HAP-1 (cell line): ENCODE measurements around the gene C2orf78.
A peak's percentile ranks its signal among the peaks of the same experiment; 100 is the strongest.
"Not testable (repeated sequence)": the region's sequence is repeated elsewhere in the genome, so short reads cannot be mapped to it uniquely, and the experiment has no call there.

ENCODE experiments used
- DNase-seq, 2 experiments: peaks; one replicate each; pipeline ENCODE4 v3.0.0-alpha.2; 2016 to 2020; ENCODE audit warnings: low spot score in 2 of 2
- H3K27me3 ChIP-seq: fragments of 250-450 bp; sonication (Bioruptor Pico); 2 replicates; pipeline ENCODE4 v1.5.1; 2020; ENCODE audit warnings: low read depth, mild to moderate bottlenecking, moderate library complexity
- H3K36me3 ChIP-seq: fragments of 250-450 bp; sonication (Bioruptor Pico); replicated peaks from 2 replicates; pipeline ENCODE4 v1.5.1; 2020; ENCODE audit warnings: mild to moderate bottlenecking
- H3K4me1 ChIP-seq: fragments of 250-450 bp; sonication (Bioruptor Pico); 2 replicates; pipeline ENCODE4 v1.5.1; 2020; ENCODE audit warnings: mild to moderate bottlenecking
- H3K4me3 ChIP-seq: fragments of 250-450 bp; sonication (Bioruptor Pico); 2 replicates; pipeline ENCODE4 v1.5.1; 2020; ENCODE audit warnings: mild to moderate bottlenecking, moderate library complexity
- H3K9me3 ChIP-seq: fragments of 250-450 bp; sonication (Bioruptor Pico); 2 replicates; pipeline ENCODE4 v1.5.1; 2020; ENCODE audit warnings: mild to moderate bottlenecking, moderate library complexity
- in situ Hi-C: fragments of 300-500 bp; cut with MboI; formaldehyde crosslinking; loops from 3 replicates; pipeline ENCODE4 v1.14.3; 2020; ENCODE audit warnings: low sequenced_read_pairs, inconsistent platforms, mixed read lengths

The C2orf78 gene

DNA sequence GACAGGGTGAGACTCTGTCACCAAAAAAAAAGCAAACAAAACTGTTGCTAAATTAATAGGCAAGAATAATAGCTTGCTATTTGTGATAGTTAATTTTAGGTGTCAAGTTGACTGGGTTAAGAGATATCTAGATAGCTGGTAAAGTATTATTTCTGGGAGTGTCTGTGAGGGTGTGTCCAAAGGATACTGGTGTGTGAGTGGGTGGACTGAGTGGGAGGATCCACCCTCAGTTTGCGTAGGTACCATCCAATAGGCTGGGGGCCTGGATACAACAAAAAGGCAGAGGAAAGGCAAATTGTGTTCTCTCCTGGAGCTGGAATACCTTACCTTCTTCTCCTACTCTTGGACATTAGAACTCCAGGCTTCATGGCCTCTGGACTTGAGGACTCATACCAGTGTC, 19.0 kb upstream of the C2orf78 start:
- DNase-seq, result no peak
- H3K9me3 ChIP-seq, result no peaks in the 10 kb centered on the region
- peaks cover 50% of the 10 kb centered on the region for H3K36me3 ChIP-seq
- no peaks in the 10 kb centered on the region for H3K4me1 ChIP-seq
- no peaks in the 10 kb centered on the region for H3K27me3 ChIP-seq
- in situ Hi-C loops, result no loop called here
- no peak overlapping the region for H3K4me3 ChIP-seq

GRCh38 chr2:73766349-73766748, 17.6 kb upstream of the C2orf78 start:
- Histone ChIP-seq H3K4me3 (no peak overlapping the region), H3K36me3 (peaks cover 47% of the 10 kb centered on the region), H3K27me3 (no peaks in the 10 kb centered on the region), H3K4me1 (no peaks in the 10 kb centered on the region), H3K9me3 (no peaks in the 10 kb centered on the region)
- in situ Hi-C loops, result no loop called here
- DNase-seq, result no peak

DNA sequence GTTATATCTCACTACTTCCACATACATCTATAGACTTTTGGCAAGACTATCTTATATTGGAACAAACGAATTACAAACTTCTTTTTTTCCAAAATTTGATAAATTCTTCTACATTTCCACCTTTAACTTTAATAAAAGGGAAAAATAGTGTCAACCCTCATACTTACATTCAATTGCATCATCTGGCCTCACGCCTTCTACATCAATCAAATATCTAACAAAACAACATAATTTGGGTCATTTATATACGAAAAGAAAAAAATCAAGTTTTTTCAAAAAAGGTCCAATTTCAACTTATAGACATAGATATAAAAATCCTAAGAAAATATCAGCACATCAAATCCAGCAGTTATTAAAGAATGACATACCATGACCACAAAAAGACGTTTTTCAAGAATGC, 17.0 kb upstream of the C2orf78 start:
- H3K36me3 ChIP-seq, result peaks cover 47% of the 10 kb centered on the region
- no peaks in the 10 kb centered on the region for H3K9me3 ChIP-seq
- in situ Hi-C loops, result no loop called here
- H3K4me3 ChIP-seq, result no peak overlapping the region
- DNase-seq, result no peak
- no peaks in the 10 kb centered on the region for H3K27me3 ChIP-seq
- H3K4me1 ChIP-seq, result no peaks in the 10 kb centered on the region

DNA sequence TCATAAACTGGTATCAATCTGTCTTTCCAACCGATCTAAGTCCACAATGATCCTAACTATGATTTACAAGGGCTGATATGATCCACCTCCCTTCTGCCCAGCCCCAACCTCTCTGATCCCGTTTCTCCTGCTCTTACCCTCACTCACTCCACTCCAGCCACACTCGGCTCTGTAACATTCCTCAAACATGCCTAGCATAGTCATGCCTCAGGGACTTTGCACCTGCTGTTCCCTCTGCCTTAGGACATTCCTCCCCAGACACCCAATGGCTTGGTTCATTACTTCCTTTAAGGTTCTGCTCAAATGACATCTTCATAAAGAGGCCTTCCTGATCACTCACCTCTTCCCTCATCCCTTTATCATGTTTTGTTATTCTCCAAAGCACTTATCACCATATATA, 13.3 kb upstream of the C2orf78 start:
- Histone ChIP-seq H3K4me3 (no peak overlapping the region), H3K27me3 (no peaks in the 10 kb centered on the region), H3K9me3 (no peaks in the 10 kb centered on the region), H3K4me1 (no peaks in the 10 kb centered on the region), H3K36me3 (peaks cover 54% of the 10 kb centered on the region)
- no peak for DNase-seq
- in situ Hi-C loops, result no loop called here

GRCh38 chr2:73772819-73773218, 11.2 kb upstream of the C2orf78 start:
- Histone ChIP-seq H3K9me3 (no peaks in the 10 kb centered on the region), H3K4me3 (no peak overlapping the region), H3K27me3 (no peaks in the 10 kb centered on the region), H3K4me1 (no peaks in the 10 kb centered on the region), H3K36me3 (peaks cover 50% of the 10 kb centered on the region)
- DNase-seq, result no peak
- in situ Hi-C loops, result no loop called here

GRCh38 chr2:73776381-73776780, 7.6 kb upstream of the C2orf78 start:
- Histone ChIP-seq H3K4me3 (no peak overlapping the region), H3K27me3 (no peaks in the 10 kb centered on the region), H3K9me3 (no peaks in the 10 kb centered on the region), H3K4me1 (peaks cover 12% of the 10 kb centered on the region), H3K36me3 (peaks cover 35% of the 10 kb centered on the region)
- no peak for DNase-seq
- in situ Hi-C loops, result no loop called here

DNA sequence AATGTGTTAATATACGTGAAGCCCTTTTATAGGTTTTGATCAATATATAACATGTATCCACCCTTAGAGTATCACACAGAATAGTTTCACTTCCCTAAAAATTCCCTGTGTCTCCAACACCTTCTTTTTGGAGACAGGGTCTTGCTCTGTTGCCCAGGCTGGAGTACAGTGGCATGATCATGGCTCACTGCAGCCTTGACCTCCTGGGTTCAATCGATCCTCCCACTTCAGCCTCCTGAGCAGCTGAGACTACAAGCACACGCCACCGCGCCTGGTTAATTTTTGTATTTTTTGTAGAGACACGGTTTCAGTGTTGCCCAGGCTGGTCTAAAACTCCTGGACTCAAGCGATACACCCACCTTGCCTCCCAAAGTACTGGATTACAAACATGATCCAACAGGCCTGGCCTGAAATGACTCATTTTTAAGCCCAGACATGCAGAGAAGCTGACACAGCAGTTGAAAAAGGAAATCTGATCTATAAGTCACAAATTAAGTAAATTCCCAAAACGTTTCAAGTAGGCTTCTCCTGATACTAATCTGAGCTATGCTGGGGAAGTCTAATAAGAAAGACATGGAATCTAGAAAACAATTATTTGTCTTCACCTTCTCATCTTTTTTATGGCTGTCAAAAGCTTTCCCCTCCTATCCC, 7.0 kb upstream of the C2orf78 start:
- Histone ChIP-seq H3K36me3 (peaks cover 35% of the 10 kb centered on the region), H3K4me1 (peaks cover 12% of the 10 kb centered on the region)
- DNase-seq, result no peak

DNA sequence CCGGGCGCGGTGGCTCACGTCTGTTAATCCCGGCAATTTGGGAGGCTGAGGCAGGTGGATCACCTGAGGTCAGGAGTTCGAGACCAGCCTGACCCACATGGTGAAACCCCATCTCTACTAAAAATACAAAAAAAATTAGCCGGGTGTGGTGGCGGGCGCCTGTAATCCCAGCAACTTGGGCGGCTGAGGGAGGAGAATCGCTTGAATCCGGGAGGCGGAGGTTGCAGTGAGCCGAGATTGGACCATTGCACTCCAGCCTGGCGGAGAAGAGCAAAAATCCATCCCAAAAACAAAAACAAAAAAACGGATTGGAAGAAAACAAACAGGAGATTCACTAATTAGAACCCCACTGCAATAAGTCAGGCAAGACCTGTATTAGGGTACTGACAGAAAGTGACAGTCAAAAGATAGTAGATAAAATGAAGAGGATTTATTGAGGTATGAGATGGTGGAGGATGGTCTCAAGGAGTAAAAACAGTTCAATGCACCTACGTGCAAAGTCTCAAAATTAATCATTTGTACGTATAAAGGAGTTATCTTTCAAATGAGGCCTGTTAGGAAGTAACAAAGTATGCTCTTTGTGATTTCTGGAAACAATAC, 5.0 kb upstream of the C2orf78 start:
- DNase-seq, in situ Hi-C loops, H3K9me3 ChIP-seq, H3K27me3 ChIP-seq: not testable (repeated sequence)
- H3K4me1 ChIP-seq, result peaks cover 12% of the 10 kb centered on the region
- H3K4me3 ChIP-seq, result peak overlapping the region; percentile 91
- H3K36me3 ChIP-seq, result peaks cover 25% of the 10 kb centered on the region

More for the DNA sequence above, 7.0 kb upstream of the C2orf78 start:
- in situ Hi-C loops, result no loop called here
- no peaks in the 10 kb centered on the region for H3K27me3 ChIP-seq
- no peaks in the 10 kb centered on the region for H3K9me3 ChIP-seq
- H3K4me3 ChIP-seq, result no peak overlapping the region

- Histone ChIP-seq H3K36me3 (peaks cover 18% of the 10 kb centered on the region), H3K4me3 (peak within 1 kb of the TSS; percentile 91)
- in situ Hi-C loops, result no loop called here
Observed at GRCh38 chr2:73779467-73780236, 4.3 kb upstream of the C2orf78 start, which contains the start of gene DUSP11. Gene DUSP11, minus strand, starts transcription at chr2:73780103. Its CDS starts 129 bp downstream, at chr2:73779974.

DNA sequence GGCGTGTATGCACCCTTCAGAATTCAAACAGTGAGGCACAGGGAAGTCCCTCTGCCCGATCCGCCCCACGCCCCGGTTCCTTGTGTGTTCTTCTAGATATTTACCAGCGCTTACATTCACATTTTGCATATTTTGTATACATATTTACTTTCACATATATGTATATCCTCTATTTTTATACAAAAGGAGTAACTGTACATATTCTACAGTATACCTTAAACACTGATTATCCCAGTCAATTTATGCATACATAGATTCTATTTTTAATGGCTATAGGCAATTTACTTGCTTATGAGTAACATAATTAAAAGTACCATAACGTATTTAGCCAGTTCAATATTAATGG, 3.8 kb upstream of the C2orf78 start:
- H3K9me3 ChIP-seq, result no peaks in the 10 kb centered on the region
- in situ Hi-C loops, result no loop called here
- no peak for DNase-seq
- H3K4me3 ChIP-seq, result peak overlapping the region; percentile 91
- no peaks in the 10 kb centered on the region for H3K27me3 ChIP-seq
- peaks cover 14% of the 10 kb centered on the region for H3K36me3 ChIP-seq
- H3K4me1 ChIP-seq, result peaks cover 12% of the 10 kb centered on the region

More at GRCh38 chr2:73779467-73780236, 4.3 kb upstream of the C2orf78 start, which contains the start of gene DUSP11:
- Histone ChIP-seq H3K4me1 (peaks cover 12% of the 10 kb centered on the region), H3K27me3 (no peaks in the 10 kb centered on the region), H3K9me3 (no peaks in the 10 kb centered on the region)
- peak; percentile 90 to 97 for DNase-seq

- DNase-seq, in situ Hi-C loops: not testable (repeated sequence)
Observed at GRCh38 chr2:73783402-73783801, 581 bp upstream of the C2orf78 start.

DNA sequence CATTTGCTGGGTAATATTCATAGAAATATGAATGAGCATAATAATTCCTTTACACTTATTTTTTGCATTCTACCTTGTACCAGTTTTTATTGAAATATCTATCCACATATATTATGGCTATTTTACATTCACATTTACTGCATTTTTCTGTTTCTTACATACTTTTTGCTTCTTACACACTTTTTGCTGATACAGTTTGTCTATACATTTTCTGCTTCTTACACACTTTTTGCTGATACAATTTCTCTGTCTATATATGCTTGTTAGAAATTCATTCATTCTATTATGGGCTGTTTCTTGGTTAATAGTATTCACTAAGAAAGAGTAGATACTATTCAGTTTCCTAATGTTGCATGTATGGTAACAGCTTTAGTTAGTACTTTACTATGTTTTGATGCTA, 27.9 kb downstream of the C2orf78 start:
- DNase-seq, result no peak
- no peak overlapping the region for H3K4me3 ChIP-seq
- peaks cover 20% of the 10 kb centered on the region for H3K27me3 ChIP-seq
- in situ Hi-C loops, result no loop called here
- no peaks in the 10 kb centered on the region for H3K4me1 ChIP-seq
- no peaks in the 10 kb centered on the region for H3K9me3 ChIP-seq
- no peaks in the 10 kb centered on the region for H3K36me3 ChIP-seq

More at GRCh38 chr2:73783402-73783801, 581 bp upstream of the C2orf78 start:
- H3K36me3 ChIP-seq, H3K27me3 ChIP-seq, H3K4me3 ChIP-seq, H3K9me3 ChIP-seq, H3K4me1 ChIP-seq: not testable (repeated sequence)

DNA sequence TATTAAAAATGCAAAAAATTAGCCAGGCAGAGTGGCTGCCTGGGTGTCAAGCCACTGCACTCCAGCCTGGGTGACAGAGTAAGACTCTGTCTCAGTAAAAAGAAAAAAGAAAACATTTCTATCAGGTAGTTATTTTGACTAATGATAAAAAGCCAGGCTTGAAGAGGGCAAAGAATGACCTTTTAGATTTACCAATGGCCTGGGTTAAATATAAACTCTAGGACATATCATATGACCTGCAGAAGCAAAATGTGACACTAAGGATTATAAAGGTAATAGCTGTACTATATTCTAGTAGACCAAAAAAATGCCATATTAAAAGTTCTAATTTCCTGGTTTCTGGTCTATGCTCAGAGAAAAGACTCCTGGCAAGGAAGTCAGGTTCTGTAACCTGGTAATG, 28.7 kb downstream of the C2orf78 start:
- Histone ChIP-seq H3K27me3 (peaks cover 20% of the 10 kb centered on the region), H3K36me3 (no peaks in the 10 kb centered on the region), H3K9me3 (no peaks in the 10 kb centered on the region), H3K4me1 (no peaks in the 10 kb centered on the region), H3K4me3 (no peak overlapping the region)
- in situ Hi-C loops, result no loop called here
- no peak for DNase-seq

- in situ Hi-C loops, result no loop called here
- no peak overlapping the region for H3K4me3 ChIP-seq
- DNase-seq, result no peak
Observed at GRCh38 chr2:73818296-73818695, 34.3 kb downstream of the C2orf78 start.

More at GRCh38 chr2:73818296-73818695, 34.3 kb downstream of the C2orf78 start:
- Histone ChIP-seq H3K4me1 (peaks cover 8% of the 10 kb centered on the region), H3K36me3 (no peaks in the 10 kb centered on the region), H3K9me3 (no peaks in the 10 kb centered on the region), H3K27me3 (peaks cover 24% of the 10 kb centered on the region)
